OCI-LY1 (cell line): Measurements from ENCODE around the gene NR1H3.

Experiments
- H2AFZ ChIP-seq: fragments of 200-600 bp; sonication (generic), shearing (Covaris generic); 2 replicates; pipeline ENCODE4 v1.6.0; 2014; ENCODE audit warnings: antibody characterized with exemption, mild to moderate bottlenecking, low read length
- H3F3A ChIP-seq: fragments of 200-600 bp; sonication (generic), shearing (Covaris generic); 2 replicates; pipeline ENCODE4 v1.6.0; 2014; ENCODE audit warnings: mild to moderate bottlenecking, antibody characterized with exemption, low read length, moderate library complexity; ENCODE audit not compliant: insufficient read depth
- H3K27ac ChIP-seq: fragments of 200-600 bp; sonication (generic); 2 replicates; pipeline ENCODE4 v1.5.1; 2014; ENCODE audit warnings: low read length, mixed run types, mild to moderate bottlenecking, low read depth; ENCODE audit not compliant: poor library complexity, severe bottlenecking
- H3K27me3 ChIP-seq: fragments of 200-600 bp; sonication (generic); 2 replicates; pipeline ENCODE4 v1.6.0; 2014; ENCODE audit warnings: antibody characterized with exemption, mild to moderate bottlenecking, low read length, moderate library complexity; ENCODE audit not compliant: insufficient read depth
- H3K36me3 ChIP-seq: fragments of 200-600 bp; sonication (generic); 2 replicates; pipeline ENCODE4 v1.6.1; 2014; ENCODE audit warnings: mild to moderate bottlenecking, antibody characterized with exemption, low read length, moderate library complexity, mixed read lengths; ENCODE audit not compliant: insufficient read depth
- H3K4me1 ChIP-seq: fragments of 200-600 bp; sonication (generic); 2 replicates; pipeline ENCODE4 v1.5.1; 2014; ENCODE audit warnings: mild to moderate bottlenecking, low read length, moderate library complexity; ENCODE audit not compliant: insufficient read depth, severe bottlenecking
- H3K4me2 ChIP-seq: fragments of 200-600 bp; sonication (generic), shearing (Covaris generic); 2 replicates; pipeline ENCODE4 v1.6.1; 2014; ENCODE audit warnings: low read length
- H3K4me3 ChIP-seq: fragments of 200-600 bp; sonication (generic); 2 replicates; pipeline ENCODE4 v1.5.1; 2014; ENCODE audit warnings: low read length, low read depth, mild to moderate bottlenecking, mixed read lengths; ENCODE audit not compliant: poor library complexity, severe bottlenecking
- H3K79me2 ChIP-seq: fragments of 200-600 bp; shearing (Covaris generic); 2 replicates; pipeline ENCODE4 v1.6.1; 2016; ENCODE audit warnings: mixed run types, low read length, mixed read lengths; ENCODE audit not compliant: insufficient read depth
- H3K9ac ChIP-seq: fragments of 200-600 bp; sonication (generic), shearing (Covaris generic); 2 replicates; pipeline ENCODE4 v1.6.1; 2014; ENCODE audit warnings: mild to moderate bottlenecking, low read length, mixed read lengths
- H3K9me2 ChIP-seq: fragments of 200-600 bp; sonication (generic), shearing (Covaris generic); 2 replicates; pipeline ENCODE4 v1.6.1; 2014; ENCODE audit warnings: low read depth, mild to moderate bottlenecking, low read length, mixed read lengths
- H3K9me3 ChIP-seq: fragments of 200-600 bp; shearing (Covaris generic); 2 replicates; pipeline ENCODE4 v1.6.1; 2014; ENCODE audit warnings: low read length, mixed read lengths
- H4K20me1 ChIP-seq: fragments of 200-600 bp; sonication (generic), shearing (Covaris generic); 2 replicates; pipeline ENCODE4 v1.6.0; 2016; ENCODE audit warnings: mild to moderate bottlenecking, low read length; ENCODE audit not compliant: insufficient read depth
- EZH2 ChIP-seq: fragments of 200-600 bp; sonication (generic), shearing (Covaris generic); IDR thresholded peaks from 2 replicates; pipeline ENCODE4 v1.8.0; 2017; ENCODE audit warnings: borderline replicate concordance, mixed run types, mild to moderate bottlenecking, antibody characterized with exemption, low read length, moderate library complexity, mixed read lengths
- TF ChIP-seq, protein P1 (sequence below): fragments of 200-600 bp; sonication (generic), shearing (Covaris generic); IDR thresholded peaks from 2 replicates; pipeline ENCODE4 v1.5.1; 2017; ENCODE audit warnings: mild to moderate bottlenecking, antibody characterized with exemption, low read length, moderate library complexity, mixed read lengths

Gene NR1H3

DNA sequence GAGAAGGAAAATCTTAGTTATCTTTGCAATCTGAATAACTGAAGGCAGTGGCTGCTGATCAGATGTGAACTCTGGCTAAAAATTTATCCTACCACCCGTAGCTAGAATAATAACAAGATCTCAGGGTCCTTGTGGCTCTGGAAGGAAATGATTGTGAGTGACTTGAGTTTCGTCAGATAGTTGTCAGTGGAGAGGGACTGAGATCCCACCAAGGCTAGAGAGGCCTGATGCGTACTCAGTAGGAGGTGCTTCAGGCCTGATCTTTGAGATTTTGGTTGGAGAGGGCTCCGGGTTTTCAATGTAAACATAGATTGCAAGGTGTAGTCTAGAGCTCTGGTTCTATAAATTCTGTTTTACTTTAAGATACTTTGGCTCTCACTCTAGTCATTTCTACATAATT is 13.5 kb downstream of the NR1H3 start:
- no peak overlapping the region for H2AFZ ChIP-seq
- peaks cover 25% of the 10 kb centered on the region for H3K36me3 ChIP-seq
- H3K79me2 ChIP-seq, result peaks cover 25% of the 10 kb centered on the region
- no peaks in the 10 kb centered on the region for H3K9me2 ChIP-seq
- H3K27ac ChIP-seq, result peak overlapping the region; percentile 11
- peak overlapping the region; percentile 100 for H3K4me2 ChIP-seq
- no peaks in the 10 kb centered on the region for H3F3A ChIP-seq
- peak overlapping the region; percentile 87 for H3K4me3 ChIP-seq
- no peaks in the 10 kb centered on the region for H4K20me1 ChIP-seq
- H3K27me3 ChIP-seq, result no peaks in the 10 kb centered on the region
- TF ChIP-seq, protein P1, sequence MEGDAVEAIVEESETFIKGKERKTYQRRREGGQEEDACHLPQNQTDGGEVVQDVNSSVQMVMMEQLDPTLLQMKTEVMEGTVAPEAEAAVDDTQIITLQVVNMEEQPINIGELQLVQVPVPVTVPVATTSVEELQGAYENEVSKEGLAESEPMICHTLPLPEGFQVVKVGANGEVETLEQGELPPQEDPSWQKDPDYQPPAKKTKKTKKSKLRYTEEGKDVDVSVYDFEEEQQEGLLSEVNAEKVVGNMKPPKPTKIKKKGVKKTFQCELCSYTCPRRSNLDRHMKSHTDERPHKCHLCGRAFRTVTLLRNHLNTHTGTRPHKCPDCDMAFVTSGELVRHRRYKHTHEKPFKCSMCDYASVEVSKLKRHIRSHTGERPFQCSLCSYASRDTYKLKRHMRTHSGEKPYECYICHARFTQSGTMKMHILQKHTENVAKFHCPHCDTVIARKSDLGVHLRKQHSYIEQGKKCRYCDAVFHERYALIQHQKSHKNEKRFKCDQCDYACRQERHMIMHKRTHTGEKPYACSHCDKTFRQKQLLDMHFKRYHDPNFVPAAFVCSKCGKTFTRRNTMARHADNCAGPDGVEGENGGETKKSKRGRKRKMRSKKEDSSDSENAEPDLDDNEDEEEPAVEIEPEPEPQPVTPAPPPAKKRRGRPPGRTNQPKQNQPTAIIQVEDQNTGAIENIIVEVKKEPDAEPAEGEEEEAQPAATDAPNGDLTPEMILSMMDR, result no peak
- TF ChIP-seq EZH2, result no peak
- H3K9me3 ChIP-seq, result no peaks in the 10 kb centered on the region
- peak overlapping the region; percentile 86; the same call in 1 of the 2 replicates for H3K9ac ChIP-seq
- H3K4me1 ChIP-seq, result peaks cover 36% of the 10 kb centered on the region

GRCh38 chr11:47271961-47272661 is 14.3 kb downstream of the NR1H3 start:
- peak overlapping the region; percentile 100 for H3K4me2 ChIP-seq
- peak overlapping the region; percentile 11; the same call in 1 of the 2 replicates for H3K9ac ChIP-seq
- H3F3A ChIP-seq, result no peaks in the 10 kb centered on the region
- H3K79me2 ChIP-seq, result peaks cover 25% of the 10 kb centered on the region
- peaks cover 33% of the 10 kb centered on the region for H3K36me3 ChIP-seq
- H4K20me1 ChIP-seq, result no peaks in the 10 kb centered on the region
- H3K27me3 ChIP-seq, result no peaks in the 10 kb centered on the region
- peak overlapping the region; percentile 87 for H3K4me3 ChIP-seq
- no peak overlapping the region for H2AFZ ChIP-seq
- H3K4me1 ChIP-seq, result peaks cover 36% of the 10 kb centered on the region
- H3K9me3 ChIP-seq, result no peaks in the 10 kb centered on the region
- H3K9me2 ChIP-seq, result no peaks in the 10 kb centered on the region
- no peak overlapping the region for H3K27ac ChIP-seq
- TF ChIP-seq EZH2, result no peak
- TF ChIP-seq, protein P1, result no peak

- Histone ChIP-seq H3K36me3 (peaks cover 35% of the 10 kb centered on the region), H4K20me1 (no peaks in the 10 kb centered on the region), H3K27ac (no peak overlapping the region), H3K4me3 (no peak overlapping the region), H2AFZ (no peak overlapping the region), H3K4me1 (peaks cover 36% of the 10 kb centered on the region), H3K27me3 (no peaks in the 10 kb centered on the region), H3K9ac (no peak overlapping the region), H3F3A (no peaks in the 10 kb centered on the region), H3K4me2 (peak overlapping the region; percentile 100; the same call in 1 of the 2 replicates), H3K9me3 (no peaks in the 10 kb centered on the region), H3K9me2 (no peaks in the 10 kb centered on the region), H3K79me2 (peaks cover 25% of the 10 kb centered on the region)
- no peak for TF ChIP-seq EZH2
- TF ChIP-seq, protein P1, result no peak
These were observed 14.9 kb downstream of the NR1H3 start for GRCh38 chr11:47272706-47273105.
